Measurements from ENCODE around the gene RAD51B.

RAD51B gene

GRCh38 chr14:68552075-68552474 is 732.5 kb downstream of the RAD51B start:
- Mint-ChIP-seq H3K27me3 (no peaks in the 10 kb centered on the region), H3K4me3 (no peak overlapping the region), H3K36me3 (no peaks in the 10 kb centered on the region), H3K27ac (peak overlapping the region; percentile 43), H3K9me3 (no peaks in the 10 kb centered on the region), H3K4me1 (peaks cover 28% of the 10 kb centered on the region)

DNA sequence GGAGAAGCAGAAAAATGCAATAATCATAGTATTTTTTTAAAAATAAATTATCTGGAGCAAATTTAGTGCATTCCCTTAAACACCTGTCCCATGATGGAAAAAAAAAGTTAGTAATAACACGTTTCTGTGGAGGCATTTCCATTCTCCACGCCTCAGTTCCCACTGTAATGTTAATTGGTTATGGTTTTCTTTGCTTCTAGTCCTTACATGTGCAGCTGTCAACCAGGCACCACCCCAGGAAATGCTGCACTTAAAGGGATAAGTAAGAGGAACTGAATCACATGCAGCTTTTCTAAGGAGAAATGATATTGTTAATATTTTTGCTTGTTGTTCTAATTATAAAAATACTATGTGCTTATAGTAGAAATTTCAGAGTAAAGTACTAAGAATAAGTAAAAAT is 733.0 kb downstream of the RAD51B start:
- Mint-ChIP-seq H3K9me3 (no peaks in the 10 kb centered on the region), H3K27me3 (no peaks in the 10 kb centered on the region), H3K4me3 (no peak overlapping the region), H3K4me1 (peaks cover 33% of the 10 kb centered on the region), H3K36me3 (no peaks in the 10 kb centered on the region), H3K27ac (no peak overlapping the region)

DNA sequence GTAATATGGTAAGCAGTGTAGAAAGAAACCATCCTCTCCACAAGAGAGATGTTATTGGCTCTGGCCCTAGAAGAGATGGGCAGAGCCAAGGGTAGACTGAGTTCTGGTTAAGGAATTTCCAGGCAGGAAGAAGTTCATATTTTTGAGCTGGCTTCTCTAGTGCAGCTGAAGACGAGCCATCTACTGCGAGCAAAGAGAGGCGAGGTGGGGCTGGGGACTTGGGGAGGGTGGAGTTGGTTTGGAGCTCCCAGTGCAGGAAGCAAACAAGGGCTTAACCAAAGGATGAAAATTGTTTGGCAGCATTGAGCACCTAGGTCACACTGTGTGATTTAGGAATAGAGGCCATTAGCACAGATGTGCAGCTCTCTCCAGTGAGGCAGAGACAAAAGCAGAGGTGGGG is 733.7 kb downstream of the RAD51B start:
- peaks cover 34% of the 10 kb centered on the region for H3K4me1 Mint-ChIP-seq
- no peak overlapping the region for H3K4me3 Mint-ChIP-seq
- no peaks in the 10 kb centered on the region for H3K27me3 Mint-ChIP-seq
- no peak overlapping the region for H3K27ac Mint-ChIP-seq
- no peaks in the 10 kb centered on the region for H3K36me3 Mint-ChIP-seq
- no peaks in the 10 kb centered on the region for H3K9me3 Mint-ChIP-seq

DNA sequence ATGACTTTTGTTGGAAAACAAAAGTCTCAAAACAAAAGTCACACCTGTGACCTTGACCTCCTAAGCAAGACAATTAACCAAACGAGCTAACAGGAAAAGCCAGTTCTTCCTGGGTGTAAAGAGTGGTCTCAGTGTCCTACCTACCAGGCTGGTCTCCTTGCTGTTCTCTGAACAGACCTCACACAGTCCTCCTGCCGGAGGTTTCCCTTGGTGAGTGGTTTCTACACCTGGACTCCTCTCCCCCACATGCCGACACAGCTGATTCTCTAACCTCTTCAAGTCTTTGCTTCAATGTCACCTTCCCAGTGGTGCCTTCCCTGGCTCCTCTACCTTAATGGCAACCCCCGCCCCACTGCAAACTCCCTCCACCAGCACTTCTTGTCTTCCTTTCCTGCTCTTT is 734.7 kb downstream of the RAD51B start:
- H3K4me3 Mint-ChIP-seq, result no peak overlapping the region
- H3K27ac Mint-ChIP-seq, result no peak overlapping the region
- no peaks in the 10 kb centered on the region for H3K36me3 Mint-ChIP-seq
- no peaks in the 10 kb centered on the region for H3K9me3 Mint-ChIP-seq
- H3K27me3 Mint-ChIP-seq, result no peaks in the 10 kb centered on the region
- H3K4me1 Mint-ChIP-seq, result peaks cover 34% of the 10 kb centered on the region

DNA sequence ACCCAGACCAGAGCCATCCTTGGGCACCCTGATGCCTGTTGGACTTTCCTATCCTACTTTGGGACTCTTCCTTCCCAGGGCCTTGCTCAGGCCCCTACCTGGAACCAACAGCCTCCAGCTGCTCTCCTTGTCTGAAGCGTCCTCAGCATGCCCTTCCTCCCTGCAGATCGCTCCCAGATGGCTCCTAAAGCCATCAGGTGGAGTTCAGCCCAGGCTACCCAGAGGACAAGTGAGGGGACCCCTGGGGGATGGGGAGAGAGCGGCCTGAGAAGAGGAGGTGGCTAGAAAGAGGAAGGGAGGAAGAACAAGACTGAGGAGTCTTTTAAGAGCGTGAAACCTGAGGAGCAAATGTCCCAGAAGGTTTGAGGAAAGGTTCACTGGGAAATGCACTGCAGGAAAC is 736.7 kb downstream of the RAD51B start:
- Mint-ChIP-seq H3K9me3 (no peaks in the 10 kb centered on the region), H3K36me3 (no peaks in the 10 kb centered on the region), H3K27me3 (no peaks in the 10 kb centered on the region), H3K27ac (no peak overlapping the region), H3K4me3 (no peak overlapping the region), H3K4me1 (peaks cover 34% of the 10 kb centered on the region)

DNA sequence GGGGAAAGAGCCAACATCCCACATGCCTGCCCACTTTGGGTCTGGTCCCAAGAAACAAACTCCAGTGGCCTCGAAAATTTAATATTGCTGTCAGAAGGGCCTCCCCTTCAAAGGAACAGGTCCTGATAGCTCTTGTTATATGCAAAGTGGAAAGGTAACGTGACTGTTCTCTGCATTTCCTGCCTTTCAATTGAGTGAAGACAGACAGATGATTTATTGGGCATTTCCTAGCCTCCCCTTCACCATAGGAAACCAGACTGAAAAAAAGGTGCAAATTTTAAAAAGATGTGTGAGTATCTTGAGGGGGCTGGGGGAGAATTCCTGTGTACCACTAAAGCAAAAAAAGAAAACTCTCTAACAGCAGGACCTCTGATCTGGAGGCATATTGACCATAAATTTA is 738.1 kb downstream of the RAD51B start:
- Mint-ChIP-seq H3K27ac (no peak overlapping the region), H3K9me3 (no peaks in the 10 kb centered on the region), H3K27me3 (no peaks in the 10 kb centered on the region), H3K4me1 (peaks cover 30% of the 10 kb centered on the region), H3K4me3 (no peak overlapping the region), H3K36me3 (no peaks in the 10 kb centered on the region)

- Mint-ChIP-seq H3K9me3 (no peaks in the 10 kb centered on the region), H3K4me3 (no peak overlapping the region), H3K27ac (no peak overlapping the region), H3K27me3 (no peaks in the 10 kb centered on the region), H3K36me3 (no peaks in the 10 kb centered on the region), H3K4me1 (peaks cover 27% of the 10 kb centered on the region)
These were observed 738.5 kb downstream of the RAD51B start for GRCh38 chr14:68558096-68558495.

- H3K4me3 Mint-ChIP-seq, result no peak overlapping the region
- no peak overlapping the region for H3K27ac Mint-ChIP-seq
- peaks cover 31% of the 10 kb centered on the region for H3K4me1 Mint-ChIP-seq
- H3K9me3 Mint-ChIP-seq, result no peaks in the 10 kb centered on the region
- H3K27me3 Mint-ChIP-seq, result no peaks in the 10 kb centered on the region
- H3K36me3 Mint-ChIP-seq, result no peaks in the 10 kb centered on the region
These were observed 740.4 kb downstream of the RAD51B start for GRCh38 chr14:68559949-68560348.

DNA sequence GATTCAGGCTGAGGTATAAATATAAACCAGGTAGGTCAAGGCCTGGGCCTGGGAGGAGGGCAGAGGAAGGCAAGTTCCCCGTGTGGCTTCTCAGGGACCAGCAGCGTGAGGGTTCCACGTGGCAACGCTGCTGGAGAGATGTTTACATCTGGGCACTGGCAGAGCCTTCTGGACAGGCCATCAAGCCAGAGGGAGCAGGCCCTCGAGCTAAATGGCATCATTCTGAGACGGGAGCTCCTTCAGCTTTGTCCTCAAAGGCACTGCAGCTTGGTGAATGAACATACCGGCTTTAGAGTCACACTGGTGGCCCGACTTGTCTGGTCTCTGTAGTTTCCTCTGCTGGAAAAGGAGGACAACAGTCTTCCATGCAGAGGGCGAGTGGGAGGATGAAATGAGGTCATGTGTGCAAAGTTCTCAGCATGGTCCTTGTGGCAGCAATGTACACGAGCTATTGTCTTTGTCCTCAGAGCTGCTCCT is 742.0 kb downstream of the RAD51B start:
- Mint-ChIP-seq H3K36me3 (no peaks in the 10 kb centered on the region), H3K27me3 (no peaks in the 10 kb centered on the region), H3K4me1 (peaks cover 42% of the 10 kb centered on the region), H3K4me3 (no peak overlapping the region), H3K9me3 (no peaks in the 10 kb centered on the region), H3K27ac (no peak overlapping the region)

DNA sequence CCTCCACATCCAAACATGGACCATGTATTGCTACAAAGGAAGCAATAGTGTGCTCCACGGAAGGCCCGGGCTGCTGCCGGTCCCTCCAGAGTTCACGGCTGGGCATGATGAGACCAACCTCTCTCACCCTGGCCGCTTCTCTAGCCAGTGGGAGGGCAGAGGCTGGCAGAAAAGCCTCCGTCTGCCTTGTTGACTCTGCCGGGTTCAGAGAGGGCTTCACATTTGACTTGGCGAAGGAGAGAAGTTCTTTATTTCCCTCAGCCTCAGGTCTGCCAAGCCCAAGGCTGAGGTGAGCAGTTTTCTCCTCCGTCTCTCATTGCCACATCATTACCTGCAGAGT is 743.3 kb downstream of the RAD51B start:
- no peaks in the 10 kb centered on the region for H3K27me3 Mint-ChIP-seq
- H3K4me3 Mint-ChIP-seq, result no peak overlapping the region
- no peaks in the 10 kb centered on the region for H3K9me3 Mint-ChIP-seq
- H3K36me3 Mint-ChIP-seq, result no peaks in the 10 kb centered on the region
- H3K4me1 Mint-ChIP-seq, result peaks cover 34% of the 10 kb centered on the region
- no peak overlapping the region for H3K27ac Mint-ChIP-seq

DNA sequence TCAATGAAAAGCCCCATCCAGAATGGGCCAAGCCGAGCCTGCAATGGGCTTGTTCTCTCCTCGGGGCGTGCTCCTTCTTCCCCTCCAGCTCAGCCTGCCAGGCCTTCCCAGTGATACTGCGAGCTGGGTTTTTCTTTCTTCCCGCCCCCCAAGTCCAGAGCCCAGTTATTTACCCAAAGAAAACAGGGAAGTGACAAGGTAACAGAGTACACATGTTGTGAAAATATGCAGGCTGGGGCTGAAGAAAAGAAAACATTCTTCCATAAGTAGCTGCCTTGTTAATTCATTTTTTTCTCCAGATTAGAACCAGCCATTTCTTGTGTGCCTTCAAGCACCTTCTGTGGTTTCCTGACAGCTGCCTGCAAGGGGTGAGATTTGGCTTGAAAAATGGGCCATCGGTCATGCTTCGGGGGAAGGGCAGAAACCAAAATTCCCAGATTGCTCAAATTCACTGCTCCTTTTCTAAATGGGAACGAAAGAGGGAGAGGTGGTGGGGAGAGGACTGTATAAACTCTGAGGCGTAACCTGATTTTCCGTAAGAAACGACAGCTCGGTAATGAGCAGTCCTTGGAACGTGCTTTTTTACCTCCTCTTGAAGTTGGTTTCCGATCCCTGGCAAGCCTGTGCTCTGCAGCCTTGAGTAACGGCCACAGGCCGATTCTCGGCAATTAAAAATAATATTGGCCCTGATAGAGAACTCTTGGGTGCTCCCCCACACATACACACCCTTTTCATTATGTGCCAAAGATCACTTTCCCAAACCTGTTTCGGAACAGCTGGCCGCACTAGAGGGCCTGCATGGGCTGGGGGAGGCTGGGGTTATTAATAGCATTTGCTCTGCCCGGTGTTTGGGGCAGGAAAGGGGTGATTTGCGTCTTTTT is 743.9 kb downstream of the RAD51B start:
- H3K4me1 Mint-ChIP-seq, result peaks cover 34% of the 10 kb centered on the region
- H3K4me3 Mint-ChIP-seq, result no peak overlapping the region
- H3K9me3 Mint-ChIP-seq, result no peaks in the 10 kb centered on the region
- H3K27ac Mint-ChIP-seq, result no peak overlapping the region
- H3K36me3 Mint-ChIP-seq, result no peaks in the 10 kb centered on the region
- H3K27me3 Mint-ChIP-seq, result no peaks in the 10 kb centered on the region

- Mint-ChIP-seq H3K27ac (no peak overlapping the region), H3K4me3 (no peak overlapping the region), H3K27me3 (no peaks in the 10 kb centered on the region), H3K4me1 (peaks cover 34% of the 10 kb centered on the region), H3K36me3 (no peaks in the 10 kb centered on the region), H3K9me3 (no peaks in the 10 kb centered on the region)
These were observed 744.7 kb downstream of the RAD51B start for GRCh38 chr14:68564191-68564825.

GRCh38 chr14:68564826-68565759 is 745.5 kb downstream of the RAD51B start:
- H3K36me3 Mint-ChIP-seq, result no peaks in the 10 kb centered on the region
- no peaks in the 10 kb centered on the region for H3K27me3 Mint-ChIP-seq
- H3K4me3 Mint-ChIP-seq, result no peak overlapping the region
- H3K4me1 Mint-ChIP-seq, result peaks cover 34% of the 10 kb centered on the region
- no peaks in the 10 kb centered on the region for H3K9me3 Mint-ChIP-seq
- peak overlapping the region; percentile 2 for H3K27ac Mint-ChIP-seq

DNA sequence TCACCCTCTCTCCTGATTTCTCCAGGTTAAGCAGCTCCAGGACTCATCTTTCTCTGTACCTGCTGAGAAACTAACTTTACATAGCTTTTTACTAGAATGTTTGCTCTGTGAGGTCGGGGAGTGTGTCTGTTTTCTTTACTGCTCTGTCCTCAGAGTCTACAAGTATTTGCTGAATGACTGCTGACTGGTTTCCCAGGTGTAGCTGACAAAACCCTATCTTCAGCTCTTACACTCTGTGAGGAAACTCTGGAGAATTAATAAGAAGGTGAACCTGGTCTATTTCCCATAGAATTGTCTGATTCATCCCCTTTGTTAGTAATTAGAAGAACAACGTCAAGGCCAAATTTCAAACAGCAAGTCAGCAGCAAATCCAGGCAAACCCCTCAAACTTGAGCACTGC is 746.5 kb downstream of the RAD51B start:
- Mint-ChIP-seq H3K4me1 (peaks cover 34% of the 10 kb centered on the region), H3K27me3 (no peaks in the 10 kb centered on the region), H3K4me3 (no peak overlapping the region), H3K27ac (no peak overlapping the region), H3K36me3 (no peaks in the 10 kb centered on the region), H3K9me3 (no peaks in the 10 kb centered on the region)

DNA sequence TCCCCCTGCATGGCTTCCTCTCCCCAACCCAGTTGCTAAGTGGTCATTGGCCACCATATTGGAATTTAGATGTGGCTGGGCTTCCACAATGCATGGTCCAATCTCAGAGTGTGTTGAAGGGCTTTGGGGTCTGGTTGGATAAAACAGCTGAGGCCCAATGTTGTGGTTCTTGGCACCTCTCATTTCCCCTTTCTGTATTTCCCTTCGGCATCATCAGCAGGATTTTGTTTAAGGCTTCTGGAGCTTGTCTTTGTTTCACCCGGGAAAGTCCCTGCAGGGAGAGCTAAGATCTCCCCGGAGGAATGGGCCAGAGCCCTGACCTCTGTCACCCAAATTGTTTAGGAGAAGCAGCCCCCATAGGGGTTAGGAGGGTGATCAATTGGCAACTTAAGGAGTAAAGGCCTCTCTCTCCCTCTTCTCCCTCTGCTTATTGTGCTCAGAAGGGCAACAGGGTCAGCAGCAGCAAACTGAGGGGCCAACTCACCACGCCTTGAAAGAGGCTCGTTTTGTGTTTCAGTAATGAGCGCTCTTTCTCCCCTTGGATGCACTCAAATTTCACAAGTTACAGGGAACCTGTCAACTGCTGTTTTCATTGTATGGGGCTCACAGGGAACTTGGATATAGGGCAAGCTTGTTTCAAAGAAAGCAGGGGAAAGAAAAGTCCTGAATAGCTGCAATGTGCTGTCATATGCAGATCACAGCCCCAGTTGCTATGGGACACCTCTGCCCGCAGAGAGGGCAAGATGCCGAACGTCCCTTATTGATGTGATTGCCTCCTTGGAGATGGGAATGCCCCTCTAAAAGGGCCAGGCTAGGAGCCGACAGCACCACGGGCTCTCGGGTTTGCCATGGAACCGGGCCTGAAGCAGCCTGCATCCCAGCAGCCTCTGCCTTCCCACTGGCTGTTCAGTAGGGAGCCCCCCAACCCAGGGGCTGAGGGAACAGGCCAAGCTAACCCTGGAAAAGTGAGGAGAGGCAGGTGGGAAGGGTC is 749.6 kb downstream of the RAD51B start:
- Mint-ChIP-seq H3K36me3 (no peaks in the 10 kb centered on the region), H3K27me3 (no peaks in the 10 kb centered on the region), H3K4me3 (no peak overlapping the region), H3K9me3 (no peaks in the 10 kb centered on the region), H3K27ac (no peak overlapping the region), H3K4me1 (peaks cover 21% of the 10 kb centered on the region)
